Hematopoietic multipotent progenitor cell treated with erythropoietin and hydrocortisone succinate and interleukin-3 and kit ligand, for 6 days (in vitro differentiated cells): ENCODE results near the gene UBE2U.

Experiments used
- DNase-seq: peaks from one replicate; pipeline ENCODE4 v3.0.0-alpha.2; 2015

The UBE2U gene

GRCh38 chr1:64203420-64203819 lies at the start of gene UBE2U:
TSS of gene UBE2U (plus strand) at chr1:64203623. CDS start at chr1:64204051, 428 bp downstream.
- no peak for DNase-seq

GRCh38 chr1:64155278-64155677 lies 48.1 kb upstream of the UBE2U start:
- no peak for DNase-seq

GRCh38 chr1:64161357-64161941 lies 42.0 kb upstream of the UBE2U start:
- DNase-seq = no peak

- DNase-seq = no peak
These were observed 41.3 kb upstream of the UBE2U start for GRCh38 chr1:64162151-64162550.

- DNase-seq = no peak
These were observed 40.6 kb upstream of the UBE2U start for GRCh38 chr1:64162804-64163203.

- DNase-seq = no peak
These were observed 40.0 kb upstream of the UBE2U start for GRCh38 chr1:64163431-64163830.

- no peak for DNase-seq
These were observed 39.5 kb upstream of the UBE2U start for GRCh38 chr1:64163970-64164369.

GRCh38 chr1:64166629-64167028 lies 36.8 kb upstream of the UBE2U start:
- no peak for DNase-seq

GRCh38 chr1:64167176-64167575 lies 36.2 kb upstream of the UBE2U start:
- DNase-seq = no peak

GRCh38 chr1:64171246-64171645 lies 32.2 kb upstream of the UBE2U start:
- DNase-seq = no peak

- DNase-seq = peak; percentile 68
These were observed 31.6 kb upstream of the UBE2U start for GRCh38 chr1:64171797-64172281.

GRCh38 chr1:64172458-64172983 lies 30.9 kb upstream of the UBE2U start:
- DNase-seq = no peak

GRCh38 chr1:64173336-64173940 lies 30.0 kb upstream of the UBE2U start:
- no peak for DNase-seq

GRCh38 chr1:64175639-64176038 lies 27.8 kb upstream of the UBE2U start:
- DNase-seq = no peak

GRCh38 chr1:64176659-64177058 lies 26.8 kb upstream of the UBE2U start:
- DNase-seq = no peak

GRCh38 chr1:64179588-64179987 lies 23.8 kb upstream of the UBE2U start:
- DNase-seq = no peak

GRCh38 chr1:64182207-64182606 lies 21.2 kb upstream of the UBE2U start:
- no peak for DNase-seq

GRCh38 chr1:64183395-64184002 lies 19.9 kb upstream of the UBE2U start:
- no peak for DNase-seq

GRCh38 chr1:64184003-64184440 lies 19.4 kb upstream of the UBE2U start:
- DNase-seq = no peak

GRCh38 chr1:64186138-64186897 lies 17.1 kb upstream of the UBE2U start:
- DNase-seq = no peak

- no peak for DNase-seq
These were observed 16.5 kb upstream of the UBE2U start for GRCh38 chr1:64186898-64187280.

GRCh38 chr1:64187646-64188045 lies 15.8 kb upstream of the UBE2U start:
- DNase-seq = no peak

GRCh38 chr1:64192290-64192689 lies 11.1 kb upstream of the UBE2U start:
- DNase-seq = no peak
